GM19468 (cell line): Measurements from ENCODE around the gene KRTAP10-8.
"Not testable (repeated sequence)": the region's sequence is repeated elsewhere in the genome, so short reads cannot be mapped to it uniquely, and the experiment has no call there.

Experiments used
- ATAC-seq: cut with Tn5 transposase; IDR thresholded peaks from one replicate; pipeline ENCODE4 v1.9.1; 2021; ENCODE audit warnings: mild to moderate bottlenecking, moderate library complexity, moderate number of reproducible peaks; ENCODE audit not compliant: unreplicated experiment; ENCODE audit errors: extremely low read depth

Gene KRTAP10-8

GRCh38 chr21:44612029-44612486 lies at the start of gene KRTAP10-8:
TSS of gene KRTAP10-8 (plus strand) at chr21:44612079. CDS start at chr21:44612101, 22 bp downstream.
- ATAC-seq, result no peak

- ATAC-seq, result no peak
These were observed 47.8 kb upstream of the KRTAP10-8 start for GRCh38 chr21:44564099-44564498.

GRCh38 chr21:44564886-44565598 lies 46.8 kb upstream of the KRTAP10-8 start:
- no peak for ATAC-seq

- ATAC-seq, result no peak
These were observed 45.5 kb upstream of the KRTAP10-8 start for GRCh38 chr21:44566403-44566802.

- no peak for ATAC-seq
These were observed 44.3 kb upstream of the KRTAP10-8 start for GRCh38 chr21:44567481-44568171.

GRCh38 chr21:44568261-44568660 lies 43.6 kb upstream of the KRTAP10-8 start:
- ATAC-seq, result no peak

GRCh38 chr21:44568667-44569556 lies 43.0 kb upstream of the KRTAP10-8 start:
- ATAC-seq, result no peak

- no peak for ATAC-seq
These were observed 41.9 kb upstream of the KRTAP10-8 start for GRCh38 chr21:44569861-44570517.

- ATAC-seq, result no peak
These were observed 40.6 kb upstream of the KRTAP10-8 start for GRCh38 chr21:44571296-44571695.

GRCh38 chr21:44571844-44572782 lies 39.8 kb upstream of the KRTAP10-8 start:
- no peak for ATAC-seq

GRCh38 chr21:44572959-44573583 lies 38.8 kb upstream of the KRTAP10-8 start:
- no peak for ATAC-seq

- not testable (repeated sequence) for ATAC-seq
These were observed 38.0 kb upstream of the KRTAP10-8 start, which contains the start of gene KRTAP10-4 for GRCh38 chr21:44573630-44574456. TSS of gene KRTAP10-4 (plus strand) at chr21:44573729. CDS start at chr21:44573759, 30 bp downstream.

- no peak for ATAC-seq
These were observed 37.2 kb upstream of the KRTAP10-8 start for GRCh38 chr21:44574457-44575306.

GRCh38 chr21:44575307-44576024 lies 36.4 kb upstream of the KRTAP10-8 start:
- no peak for ATAC-seq

GRCh38 chr21:44576025-44576420 lies 35.9 kb upstream of the KRTAP10-8 start:
- ATAC-seq, result no peak
